GM19463 (cell line): ENCODE data around the gene DRICH1.
"Not testable (repeated sequence)": the region's sequence is repeated elsewhere in the genome, so short reads cannot be mapped to it uniquely, and the experiment has no call there.

ENCODE experiments used
- ATAC-seq: cut with Tn5 transposase; IDR thresholded peaks from one replicate; pipeline ENCODE4 v1.9.1; 2021; ENCODE audit warnings: mild to moderate bottlenecking, moderate library complexity; ENCODE audit not compliant: unreplicated experiment

Gene DRICH1

GRCh38 chr22:23651676-23652075 lies 19.6 kb upstream of the DRICH1 start:
- no peak for ATAC-seq

GRCh38 chr22:23649071-23649501 lies 17.0 kb upstream of the DRICH1 start:
- ATAC-seq, result no peak

GRCh38 chr22:23646526-23646925 lies 14.4 kb upstream of the DRICH1 start:
- not testable (repeated sequence) for ATAC-seq

- ATAC-seq, result not testable (repeated sequence)
These were observed 8.1 kb upstream of the DRICH1 start for GRCh38 chr22:23640206-23640605.

GRCh38 chr22:23639661-23640060 lies 7.5 kb upstream of the DRICH1 start:
- ATAC-seq, result no peak

- no peak for ATAC-seq
These were observed 6.5 kb upstream of the DRICH1 start for GRCh38 chr22:23638611-23639010.

GRCh38 chr22:23635291-23635690 lies 3.2 kb upstream of the DRICH1 start:
- ATAC-seq, result not testable (repeated sequence)

GRCh38 chr22:23628056-23628743 lies 3.9 kb downstream of the DRICH1 start:
- ATAC-seq, result not testable (repeated sequence)

- not testable (repeated sequence) for ATAC-seq
These were observed 4.6 kb downstream of the DRICH1 start for GRCh38 chr22:23627401-23628055.

GRCh38 chr22:23626286-23626975 lies 5.7 kb downstream of the DRICH1 start:
- ATAC-seq, result no peak

GRCh38 chr22:23622634-23623033 lies 9.5 kb downstream of the DRICH1 start:
- ATAC-seq, result no peak

- ATAC-seq, result not testable (repeated sequence)
These were observed 10.2 kb downstream of the DRICH1 start for GRCh38 chr22:23621916-23622315.

GRCh38 chr22:23621082-23621780 lies 10.9 kb downstream of the DRICH1 start:
- no peak for ATAC-seq

- ATAC-seq, result no peak
These were observed 18.7 kb downstream of the DRICH1 start for GRCh38 chr22:23613193-23613972.

- ATAC-seq, result no peak
These were observed 21.9 kb downstream of the DRICH1 start for GRCh38 chr22:23609983-23610781.

- ATAC-seq, result no peak
These were observed 23.5 kb downstream of the DRICH1 start for GRCh38 chr22:23608583-23608982.

GRCh38 chr22:23606204-23607131 lies 25.7 kb downstream of the DRICH1 start:
- no peak for ATAC-seq

- ATAC-seq, result no peak
These were observed 27.0 kb downstream of the DRICH1 start for GRCh38 chr22:23604939-23605712.
